NCI-H345 (cell line): ENCODE data around the gene NRAP.
"Not testable (repeated sequence)": the region's sequence is repeated elsewhere in the genome, so short reads cannot be mapped to it uniquely, and the experiment has no call there.

ENCODE experiments used
- DNase-seq: peaks from one replicate; lab custom pipeline; 2025; lab: John Stamatoyannopoulos, UW

Gene NRAP

DNA sequence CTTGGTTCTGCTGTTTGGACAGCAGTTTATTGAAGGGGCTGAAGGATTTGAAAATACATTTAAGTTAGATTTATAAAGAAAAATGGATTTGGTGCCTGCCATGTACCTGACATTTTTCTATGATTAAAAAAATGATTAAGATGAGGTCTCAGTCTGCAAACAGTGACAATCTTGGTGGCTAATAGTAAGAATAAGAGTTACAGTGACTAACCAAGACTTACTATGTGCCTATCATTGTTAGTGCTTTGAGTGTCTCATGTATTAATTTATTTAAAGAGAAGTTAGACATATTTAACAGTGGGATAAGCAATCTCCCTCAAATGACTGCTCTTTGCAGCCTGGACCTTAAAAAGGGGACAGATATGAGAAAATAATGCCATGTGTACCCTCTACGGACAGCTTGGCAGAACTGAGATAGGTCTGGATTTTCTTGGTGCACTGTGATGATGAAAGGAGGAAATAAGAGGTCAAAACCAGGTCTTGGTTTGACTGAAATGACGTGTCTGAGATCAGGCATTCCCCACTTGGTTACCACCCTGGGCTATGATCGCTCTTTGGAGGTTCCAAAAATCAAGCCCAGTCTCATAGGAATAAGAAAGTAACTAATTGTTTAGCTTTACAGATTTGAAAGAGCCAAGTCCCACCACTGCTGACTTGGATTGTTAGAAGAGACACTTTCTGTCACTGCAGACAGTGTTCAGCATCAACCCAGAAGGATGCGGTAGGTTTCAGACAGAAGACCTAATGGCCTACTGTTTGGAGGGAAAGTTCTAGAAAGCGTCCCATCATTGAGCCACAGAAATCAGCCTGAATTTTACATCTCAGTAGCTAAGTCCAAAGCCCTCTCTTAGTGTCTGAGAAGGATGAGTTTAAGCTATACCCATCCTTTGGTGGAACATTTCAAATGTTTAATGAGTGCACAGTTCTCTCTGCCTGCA, 18.0 kb upstream of the NRAP start:
- no peak for DNase-seq

DNA sequence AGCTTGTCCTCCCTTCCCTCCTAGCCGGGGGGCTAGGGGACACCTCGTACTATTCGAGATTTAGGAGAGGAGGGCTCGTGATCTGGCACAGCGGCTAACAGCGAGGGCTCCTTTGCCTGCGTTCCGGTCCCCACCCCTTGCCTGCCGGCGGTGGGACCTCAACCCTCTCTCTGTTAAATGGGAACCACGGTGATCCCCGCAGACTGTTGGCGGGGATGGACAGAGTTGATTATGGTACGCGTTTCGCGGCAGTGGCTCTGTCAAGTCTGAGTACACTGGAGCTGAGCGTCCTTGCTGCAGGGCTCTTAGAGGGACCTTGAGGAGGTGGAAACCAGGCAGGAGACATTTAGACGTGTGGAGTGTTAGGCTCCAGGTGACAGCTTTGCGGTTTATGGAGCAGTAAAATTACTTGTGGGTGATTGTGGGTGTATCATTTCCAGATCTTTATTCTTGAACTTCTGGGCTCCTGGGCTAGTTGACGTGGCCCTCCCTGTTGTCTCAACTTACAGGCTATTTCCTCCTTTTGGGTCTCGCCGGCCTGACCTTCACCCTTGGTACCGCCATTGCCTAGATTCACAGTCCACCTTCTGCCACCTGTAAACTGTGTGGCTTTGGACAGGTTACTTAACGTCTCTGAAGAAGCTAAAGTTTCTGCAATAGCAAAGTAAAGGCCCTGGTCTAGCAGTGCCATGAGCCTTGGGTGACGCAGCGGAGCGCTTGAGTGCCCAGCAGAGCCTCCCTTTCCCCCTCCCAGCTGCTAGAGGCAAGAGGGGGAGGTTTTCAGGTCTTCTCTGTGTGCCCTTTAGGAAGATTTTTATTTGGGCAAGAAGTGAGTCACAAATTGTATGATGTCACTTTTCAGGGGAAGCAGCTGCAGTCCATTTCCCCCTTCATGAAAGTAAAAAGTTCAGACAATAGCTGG, 16.6 kb upstream of the NRAP start:
- DNase-seq, result peak; percentile 25

DNA sequence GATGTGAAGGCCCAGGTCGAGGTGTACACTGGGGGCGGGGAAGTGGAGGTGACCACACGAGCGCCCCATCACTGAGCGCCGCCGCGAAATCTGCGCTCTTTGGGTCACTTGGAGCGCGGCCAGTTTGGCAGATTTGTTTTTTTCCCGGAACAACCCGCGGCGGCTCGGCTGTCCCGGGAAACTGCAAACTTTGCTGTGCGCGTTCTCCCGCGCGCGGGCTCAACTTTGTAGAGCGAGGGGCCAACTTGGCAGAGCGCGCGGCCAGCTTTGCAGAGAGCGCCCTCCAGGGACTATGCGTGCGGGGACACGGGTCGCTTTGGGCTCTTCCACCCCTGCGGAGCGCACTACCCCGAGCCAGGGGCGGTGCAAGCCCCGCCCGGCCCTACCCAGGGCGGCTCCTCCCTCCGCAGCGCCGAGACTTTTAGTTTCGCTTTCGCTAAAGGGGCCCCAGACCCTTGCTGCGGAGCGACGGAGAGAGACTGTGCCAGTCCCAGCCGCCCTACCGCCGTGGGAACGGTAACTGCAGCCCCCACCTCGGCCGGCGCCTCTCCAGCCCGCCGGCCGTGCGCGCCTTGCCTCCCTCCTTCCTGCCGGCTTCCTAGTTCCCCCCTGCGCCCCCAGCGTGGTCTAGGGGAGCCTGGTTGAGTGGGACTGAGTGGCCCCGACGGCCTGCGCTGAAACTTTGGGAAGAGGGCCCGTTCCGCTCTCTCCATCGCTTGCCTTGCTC, 15.8 kb upstream of the NRAP start, which contains the start of gene CASP7:
Gene CASP7, plus strand, starts transcription at position 450 of the 727 bp plus-strand sequence. CDS start 17,582 bp downstream, outside the sequence.
- DNase-seq, result peak; percentile 77

DNA sequence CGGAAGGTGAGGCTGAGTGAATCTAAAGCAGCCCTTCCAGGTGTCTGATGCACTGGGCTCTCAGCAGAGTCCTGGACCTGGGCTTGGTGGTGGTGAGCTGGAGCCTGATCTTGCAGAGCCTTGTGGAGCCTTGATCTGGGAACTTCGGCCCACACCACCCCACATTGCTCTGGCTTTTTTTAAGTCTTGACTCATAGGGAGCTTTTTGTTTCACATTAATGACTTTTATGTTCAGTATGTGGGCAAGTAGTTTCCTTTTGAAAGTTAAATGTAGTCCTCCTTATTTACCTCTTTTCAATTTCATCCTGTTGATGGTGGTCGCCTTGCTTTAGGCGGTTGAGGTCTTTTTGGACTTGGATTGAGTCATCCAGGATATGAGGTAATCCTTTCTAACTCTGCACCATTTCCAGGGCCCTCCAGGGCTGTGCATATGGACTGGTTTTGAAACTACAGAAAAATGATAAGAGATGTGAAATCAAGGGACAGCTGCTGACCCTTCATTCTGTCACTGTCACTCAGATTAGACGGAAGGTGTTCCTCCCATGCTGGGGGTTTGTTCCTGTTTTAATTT, 2.9 kb upstream of the NRAP start:
- DNase-seq, result no peak

DNA sequence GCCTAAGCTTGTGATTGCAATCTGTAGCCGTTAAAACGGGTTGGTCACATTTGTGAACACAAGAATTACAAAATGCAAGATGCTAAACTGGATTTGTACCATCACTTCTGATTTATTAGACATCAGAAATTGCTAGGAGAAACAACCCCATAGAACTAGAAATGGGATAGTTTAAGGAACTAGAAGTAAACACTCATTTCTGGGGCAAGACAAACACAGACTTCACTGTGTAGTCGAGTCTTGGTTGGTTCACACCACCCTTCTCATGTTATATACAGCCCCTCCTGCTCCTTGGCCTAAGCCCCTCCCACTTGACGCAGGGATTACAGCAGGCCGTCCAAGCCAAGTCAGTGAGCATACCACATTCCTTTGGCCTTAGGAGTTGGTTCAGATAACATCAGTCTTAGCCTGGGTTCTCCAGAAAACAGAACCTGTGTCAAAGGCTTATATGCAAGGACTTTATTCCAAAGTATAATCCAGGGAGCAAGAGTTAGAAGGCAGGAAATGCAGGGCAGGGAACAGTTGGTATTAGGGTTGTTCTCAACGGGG, 2.0 kb upstream of the NRAP start:
- no peak for DNase-seq

DNA sequence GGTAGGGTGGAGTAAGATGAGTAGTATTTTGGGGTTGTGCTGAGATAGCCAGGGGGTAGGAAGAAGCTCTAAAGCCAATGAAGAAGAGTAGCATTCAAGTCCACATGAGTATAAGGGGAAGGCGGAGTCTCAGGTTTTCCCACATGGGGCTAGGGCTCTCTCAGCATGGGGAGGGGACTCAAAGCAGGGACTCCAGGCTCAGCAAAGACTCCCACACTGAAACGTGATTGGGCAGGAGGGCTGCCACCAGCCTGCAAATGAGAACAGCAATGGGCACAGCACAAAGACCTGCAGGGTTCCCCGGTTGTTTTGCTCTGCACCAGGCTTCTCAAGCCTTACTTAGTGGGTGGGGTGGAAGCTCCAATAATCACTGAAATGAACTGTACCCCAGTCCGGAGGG, 1.5 kb upstream of the NRAP start:
- no peak for DNase-seq

DNA sequence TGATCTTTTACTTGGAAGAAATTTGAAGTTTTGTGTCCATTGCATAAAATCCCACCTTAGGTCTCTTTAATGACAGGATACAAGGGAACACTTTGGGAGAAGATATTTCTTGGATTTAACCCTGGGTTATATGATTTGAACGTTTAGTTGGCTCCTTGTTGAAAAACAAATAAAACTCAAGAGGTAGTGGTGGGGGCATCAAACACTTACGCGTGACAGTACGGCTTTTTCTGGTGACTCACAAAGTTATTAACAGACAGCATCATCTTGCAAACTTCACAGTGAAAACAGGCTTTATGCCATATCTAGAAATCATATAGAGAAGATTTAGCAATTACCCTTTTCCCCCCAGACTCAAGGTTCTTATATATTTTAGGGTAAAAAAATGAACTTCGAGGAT, 699 bp downstream of the NRAP start:
- no peak for DNase-seq

DNA sequence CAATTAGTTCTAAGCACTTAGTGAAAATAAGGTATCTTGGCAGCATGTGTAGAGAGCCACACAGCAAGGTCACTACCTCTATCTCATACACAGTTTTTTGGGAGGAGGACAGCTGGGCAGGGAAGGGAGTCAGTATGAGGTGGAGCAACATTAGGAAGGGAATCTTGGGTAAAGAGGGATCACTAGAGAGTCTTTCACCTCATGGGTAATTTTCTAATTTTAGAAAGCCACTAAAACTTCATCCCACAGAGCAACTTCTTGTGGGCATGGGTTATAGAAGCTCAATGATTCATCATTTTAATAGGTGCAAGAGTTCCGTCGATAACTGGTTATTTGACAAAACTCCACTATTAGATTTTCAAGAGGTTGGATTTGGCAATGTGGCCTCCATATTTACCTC, 2.5 kb downstream of the NRAP start:
- DNase-seq, result no peak

DNA sequence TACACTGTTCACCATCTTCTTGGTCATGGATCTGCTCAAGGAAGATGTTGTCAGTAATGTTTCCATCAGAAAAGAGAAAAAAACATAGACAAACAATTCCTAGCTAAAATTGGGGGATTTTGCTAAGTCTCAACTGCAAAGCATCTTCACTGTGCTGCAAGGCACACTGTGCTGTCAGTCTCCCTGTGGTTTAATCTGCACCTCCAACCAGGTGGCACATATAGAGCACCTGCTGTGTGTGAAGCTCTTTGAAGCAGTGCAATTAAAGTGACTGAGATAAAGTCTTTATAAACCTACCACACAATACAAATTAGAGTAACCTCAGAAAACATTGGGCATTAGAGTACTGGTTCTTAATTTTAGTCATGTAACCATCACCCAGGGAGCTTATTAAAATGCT, 6.3 kb downstream of the NRAP start:
- DNase-seq, result no peak

DNA sequence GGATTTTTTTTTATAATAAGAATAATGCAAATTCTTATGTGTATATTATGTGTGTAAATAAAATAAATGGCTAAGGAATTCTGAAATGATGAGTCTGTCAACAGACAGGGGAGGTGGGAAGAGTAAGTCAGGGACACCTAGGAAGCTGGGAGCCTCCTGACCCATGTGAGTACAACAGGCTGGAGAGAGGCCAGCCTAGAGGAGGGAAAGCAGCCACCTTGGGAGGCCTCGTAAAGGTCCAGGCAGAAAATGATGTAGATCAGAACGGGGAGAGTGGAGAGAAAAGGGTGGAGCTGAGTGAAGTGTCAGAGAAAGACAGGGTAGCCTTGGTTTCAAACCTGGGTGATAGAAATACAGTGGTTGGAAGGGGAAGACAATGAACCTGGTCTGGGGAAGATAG, 6.9 kb downstream of the NRAP start:
- DNase-seq, result no peak

DNA sequence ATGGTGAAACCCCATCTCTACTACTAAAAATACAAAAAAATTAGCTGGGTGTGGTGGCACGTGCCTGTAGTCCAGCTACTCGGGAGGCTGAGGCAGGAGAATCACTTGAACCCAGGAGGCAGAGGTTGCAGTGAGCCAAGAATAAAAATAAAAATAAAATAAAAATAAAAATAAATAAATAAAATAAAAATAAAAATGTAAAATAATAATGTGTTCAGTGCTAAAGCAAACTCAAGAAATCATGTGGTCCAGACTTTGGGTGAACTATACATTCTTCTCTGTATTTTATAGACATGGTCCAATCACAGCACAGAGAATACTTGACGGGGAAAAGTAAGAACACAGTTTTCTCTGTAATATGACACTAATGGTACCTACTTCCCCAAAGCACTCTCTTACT, 11.4 kb downstream of the NRAP start:
- DNase-seq, result not testable (repeated sequence)

DNA sequence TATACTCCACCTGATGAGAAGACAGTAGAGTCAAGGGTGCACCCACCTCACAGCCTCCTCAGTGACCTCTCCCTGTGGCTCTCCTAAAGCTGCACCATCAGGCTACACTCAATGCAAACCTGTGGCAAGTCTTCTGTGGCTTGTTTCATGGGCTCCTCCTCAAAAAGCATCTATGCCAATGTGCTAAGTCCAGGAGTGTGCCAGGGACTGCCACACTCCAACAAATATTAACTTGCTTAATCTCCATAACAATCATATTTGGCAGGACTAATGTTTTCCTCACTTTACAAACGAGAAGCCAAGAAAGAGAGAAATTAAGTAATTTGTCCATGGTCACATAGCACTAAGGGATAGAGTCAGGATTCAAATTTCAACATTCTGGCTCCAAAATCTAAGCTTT, 11.9 kb downstream of the NRAP start:
- DNase-seq, result no peak

DNA sequence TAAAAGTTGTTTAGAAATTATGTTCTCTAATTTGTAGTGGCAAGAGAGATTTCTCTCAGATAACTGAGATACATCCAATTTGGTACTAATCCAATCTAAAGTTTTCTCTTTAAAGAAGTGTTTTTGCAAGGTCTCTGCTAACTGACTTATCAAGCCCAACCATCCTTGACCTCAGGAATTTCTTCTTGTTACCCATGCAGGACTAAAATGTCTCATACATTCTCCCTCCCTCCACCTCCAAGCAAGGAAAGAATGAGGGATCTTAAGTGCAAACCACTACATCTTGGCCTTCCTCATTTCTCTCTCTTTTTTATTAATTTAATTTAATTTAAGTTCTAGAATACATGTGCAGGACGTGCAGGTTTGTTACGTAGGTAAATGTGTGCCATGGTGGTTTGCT, 12.8 kb downstream of the NRAP start:
- DNase-seq, result no peak

DNA sequence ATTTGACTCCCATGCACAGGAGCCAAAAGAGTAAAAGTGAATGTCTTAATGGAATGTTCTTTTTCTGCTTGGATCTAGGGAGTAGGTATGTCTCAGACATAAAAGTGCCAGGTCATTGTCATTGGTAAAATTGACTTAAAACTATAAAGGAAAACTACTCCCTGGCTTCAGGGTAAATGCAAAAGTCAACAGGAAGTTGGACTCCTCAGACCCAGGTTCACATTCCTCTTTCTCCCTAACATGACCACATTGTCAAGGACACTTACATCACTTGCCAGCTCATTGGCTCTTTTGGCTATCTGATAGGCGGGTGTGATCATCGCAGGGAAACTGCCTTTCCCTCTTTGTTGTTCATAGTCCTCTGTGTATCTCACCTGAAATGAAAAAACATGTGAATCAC, 13.7 kb downstream of the NRAP start:
- DNase-seq, result no peak

DNA sequence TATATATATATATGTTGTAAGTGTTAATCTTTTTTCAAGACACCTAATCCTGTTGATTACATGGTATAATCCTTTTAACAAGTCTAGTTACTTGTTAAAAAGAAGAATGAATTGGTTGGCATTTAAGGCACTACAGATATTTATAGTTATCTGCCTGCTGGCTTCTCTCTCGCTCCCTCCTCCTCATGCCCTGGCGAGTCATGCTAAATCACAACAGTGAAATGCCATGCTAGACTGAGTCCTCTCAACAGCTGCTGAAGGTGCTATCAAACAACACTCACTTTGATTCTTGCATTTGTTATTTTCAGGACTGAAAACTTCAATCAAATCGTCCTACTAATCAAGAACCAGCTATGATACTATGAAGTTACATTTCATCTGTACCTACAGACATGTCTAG, 15.4 kb downstream of the NRAP start:
- no peak for DNase-seq

DNA sequence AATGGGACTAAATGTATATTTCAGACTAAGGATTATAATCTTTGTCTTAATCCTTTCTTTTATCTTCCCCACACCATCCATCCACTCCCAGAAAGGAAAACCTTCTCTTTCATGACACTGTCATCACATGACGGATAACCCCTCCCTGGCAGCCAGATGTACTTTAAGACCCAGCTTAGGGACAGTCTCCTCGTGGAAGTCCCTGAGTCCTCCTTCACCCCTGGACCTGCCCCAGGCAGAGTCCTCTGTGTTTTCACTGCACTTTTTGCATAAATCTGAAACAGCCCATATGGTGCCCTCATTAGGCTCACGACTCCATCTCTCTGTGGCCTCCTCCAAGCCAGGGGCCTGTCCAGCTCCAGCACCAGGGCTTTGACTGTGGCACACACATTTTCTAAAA, 16.0 kb downstream of the NRAP start:
- no peak for DNase-seq

DNA sequence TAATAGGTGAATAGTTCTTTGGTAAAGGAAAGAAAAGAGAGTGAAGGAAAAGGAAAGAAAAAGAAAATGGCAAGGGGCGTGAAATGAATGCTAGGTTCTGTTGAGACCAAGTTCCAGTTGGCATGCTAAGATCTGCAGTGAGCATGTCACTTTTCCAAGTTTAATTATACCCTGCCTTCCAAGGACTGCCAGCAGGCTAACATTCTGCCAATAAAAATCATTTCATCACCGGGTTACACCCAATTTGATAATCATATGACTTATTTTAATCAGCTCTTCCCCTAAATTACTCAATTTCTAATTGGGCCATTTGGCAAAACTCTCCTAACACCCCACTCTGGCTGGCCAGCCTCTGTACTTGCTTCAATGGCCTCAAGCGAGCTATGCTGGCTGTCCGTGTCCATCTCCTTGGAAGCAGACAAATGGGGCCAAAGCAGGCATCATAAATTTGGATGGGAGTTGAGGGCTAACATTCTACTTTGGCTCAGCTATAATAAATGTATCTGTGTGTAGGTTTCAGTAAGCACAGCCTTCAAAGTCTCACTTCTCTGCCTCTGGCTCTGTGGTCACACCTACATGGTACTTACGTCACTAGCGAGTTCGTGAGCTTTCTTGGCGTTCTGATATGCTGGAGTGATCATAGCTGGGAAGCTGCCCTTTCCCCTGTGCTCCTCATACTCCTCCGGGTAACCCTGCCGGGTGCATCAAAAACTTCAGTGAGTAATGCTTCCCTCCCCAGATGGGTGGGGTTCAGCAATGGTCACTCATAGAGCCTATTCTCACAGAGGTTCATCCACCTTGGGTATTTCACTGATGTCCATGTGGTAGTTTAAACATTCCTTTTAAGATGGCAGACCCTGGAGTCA, 17.3 kb downstream of the NRAP start:
- DNase-seq, result no peak

DNA sequence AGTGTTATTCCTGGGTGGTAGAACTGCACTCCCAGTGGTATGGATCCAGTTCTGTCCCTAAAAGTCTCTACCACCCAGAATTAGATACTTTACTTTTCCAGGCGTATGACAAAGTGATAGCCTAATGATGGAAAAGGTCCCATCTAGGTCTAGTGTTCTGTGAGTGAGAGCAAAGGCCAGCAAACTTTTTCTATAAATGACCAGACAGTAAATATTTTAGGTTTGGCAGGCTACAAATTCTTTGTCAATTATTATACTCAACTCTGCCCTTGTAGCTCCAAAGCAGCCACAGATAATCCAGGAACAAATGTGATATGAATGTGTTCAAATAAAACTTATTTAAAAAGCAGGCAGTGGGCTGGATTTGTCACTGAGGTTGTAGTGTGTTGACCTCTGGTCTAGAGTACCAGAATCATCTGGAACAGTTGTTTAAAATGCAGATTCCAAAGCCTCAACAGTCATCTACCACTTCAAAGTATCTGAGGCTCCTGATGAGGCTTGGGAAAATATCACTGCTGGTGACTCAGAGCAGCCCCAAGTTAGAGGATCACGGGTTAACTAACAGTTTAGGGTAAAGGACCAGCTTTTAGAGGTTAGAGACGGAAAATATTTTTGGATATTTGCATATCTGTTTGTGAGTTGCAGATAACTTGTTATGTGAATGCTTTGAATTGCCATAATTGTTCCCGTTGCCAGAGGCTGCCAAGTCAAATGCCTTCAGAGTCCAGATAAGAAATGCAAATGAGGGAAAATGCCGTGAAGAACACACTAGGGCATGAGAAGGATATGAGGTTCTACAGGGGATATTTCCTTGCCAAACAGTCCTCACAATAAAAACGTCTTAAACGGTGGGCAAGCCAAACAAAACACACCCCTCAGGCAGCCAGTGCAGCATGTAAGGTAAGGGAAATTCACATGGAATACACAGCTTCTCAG, 19.4 kb downstream of the NRAP start:
- no peak for DNase-seq

DNA sequence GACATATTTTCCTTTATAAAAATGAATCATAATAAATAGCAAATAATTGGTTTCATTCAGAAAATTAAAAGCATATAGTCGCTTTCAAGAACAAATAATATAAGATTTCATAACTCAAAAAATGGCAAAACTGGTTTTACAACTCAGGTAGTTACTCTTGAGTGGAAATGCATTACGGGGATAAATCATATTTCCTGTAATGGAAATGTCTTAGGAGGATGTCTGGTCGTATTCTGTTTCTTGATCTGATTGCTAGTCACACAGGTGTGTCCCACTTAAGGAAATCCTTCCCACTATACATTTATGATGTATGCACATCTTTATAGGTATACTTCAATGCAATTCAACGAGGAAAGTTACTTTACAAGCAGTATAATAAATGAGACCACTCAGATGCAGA, 20.7 kb downstream of the NRAP start:
- no peak for DNase-seq
